ENCODE data around the gene INA. TPM values are rescaled to one million over a fixed set of nuclear protein-coding genes. Genes with fewer than 3 reads are reported as not detected.

The INA gene
- not detected for total RNA-seq

- peaks cover 5% of the 10 kb centered on the region for H3K27me3 ChIP-seq (replicated peaks; ENCODE audit: insufficient read depth)
- ATAC-seq (ENCODE audit: insufficient number of reproducible peaks, low FRiP score, low read depth) (no peak), DNase-seq (ENCODE audit: low spot score) (no peak)
- H3K4me3 ChIP-seq, result peak within 1 kb of the TSS; percentile 59
- H3K9me3 ChIP-seq, result no peaks in the 10 kb centered on the region
- no peak within 1 kb of the TSS for H3K27ac ChIP-seq
- no peaks in the 10 kb centered on the region for H3K36me3 ChIP-seq
- peaks cover 16 to 30% of the 10 kb centered on the region in 2 donors for H3K4me1 ChIP-seq (ENCODE audit: control insufficient read depth in 1 of 2, low read depth in 2 of 2)
- TF ChIP-seq, protein P1, sequence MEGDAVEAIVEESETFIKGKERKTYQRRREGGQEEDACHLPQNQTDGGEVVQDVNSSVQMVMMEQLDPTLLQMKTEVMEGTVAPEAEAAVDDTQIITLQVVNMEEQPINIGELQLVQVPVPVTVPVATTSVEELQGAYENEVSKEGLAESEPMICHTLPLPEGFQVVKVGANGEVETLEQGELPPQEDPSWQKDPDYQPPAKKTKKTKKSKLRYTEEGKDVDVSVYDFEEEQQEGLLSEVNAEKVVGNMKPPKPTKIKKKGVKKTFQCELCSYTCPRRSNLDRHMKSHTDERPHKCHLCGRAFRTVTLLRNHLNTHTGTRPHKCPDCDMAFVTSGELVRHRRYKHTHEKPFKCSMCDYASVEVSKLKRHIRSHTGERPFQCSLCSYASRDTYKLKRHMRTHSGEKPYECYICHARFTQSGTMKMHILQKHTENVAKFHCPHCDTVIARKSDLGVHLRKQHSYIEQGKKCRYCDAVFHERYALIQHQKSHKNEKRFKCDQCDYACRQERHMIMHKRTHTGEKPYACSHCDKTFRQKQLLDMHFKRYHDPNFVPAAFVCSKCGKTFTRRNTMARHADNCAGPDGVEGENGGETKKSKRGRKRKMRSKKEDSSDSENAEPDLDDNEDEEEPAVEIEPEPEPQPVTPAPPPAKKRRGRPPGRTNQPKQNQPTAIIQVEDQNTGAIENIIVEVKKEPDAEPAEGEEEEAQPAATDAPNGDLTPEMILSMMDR (IDR thresholded peaks at IDR 0.05), result no peak
Measured at GRCh38 chr10:103276896-103277712, at the start of gene INA. Gene INA (plus strand): TSS chr10:103277138. CDS start chr10:103277212, 74 bp downstream.

DNA sequence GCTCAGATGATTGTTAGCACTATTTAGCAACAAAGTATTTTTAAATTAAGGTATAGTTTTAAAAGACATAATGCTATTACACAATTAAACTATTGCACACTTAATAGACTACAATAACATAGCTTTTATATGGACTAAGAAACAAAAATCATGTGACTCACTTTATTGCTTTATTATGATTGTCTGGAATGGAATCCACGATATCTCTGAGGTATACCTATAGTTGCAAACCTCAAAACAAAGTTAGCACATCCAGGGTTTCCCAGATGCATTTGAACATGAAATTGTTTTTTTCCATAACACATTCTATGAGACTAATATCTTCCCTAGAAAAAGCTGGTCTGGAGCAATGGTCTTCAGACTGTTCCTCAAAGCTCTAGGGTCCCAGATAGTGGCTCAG is 49.5 kb upstream of the INA start:
- Histone ChIP-seq H3K9me3 (peaks cover 17% of the 10 kb centered on the region), H3K27me3 (replicated peaks; ENCODE audit: insufficient read depth) (no peaks in the 10 kb centered on the region), H3K4me3 (no peak overlapping the region), H3K36me3 (no peaks in the 10 kb centered on the region), H3K4me1 (ENCODE audit: control insufficient read depth in 1 of 2, low read depth in 2 of 2) (peaks cover 19 to 51% of the 10 kb centered on the region in 2 donors), H3K27ac (peak overlapping the region; percentile 52 to 77)
- DNase-seq (ENCODE audit: low spot score) (no peak), ATAC-seq (ENCODE audit: insufficient number of reproducible peaks, low FRiP score, low read depth) (no peak)
- TF ChIP-seq, protein P1 (IDR thresholded peaks at IDR 0.05), result no peak

DNA sequence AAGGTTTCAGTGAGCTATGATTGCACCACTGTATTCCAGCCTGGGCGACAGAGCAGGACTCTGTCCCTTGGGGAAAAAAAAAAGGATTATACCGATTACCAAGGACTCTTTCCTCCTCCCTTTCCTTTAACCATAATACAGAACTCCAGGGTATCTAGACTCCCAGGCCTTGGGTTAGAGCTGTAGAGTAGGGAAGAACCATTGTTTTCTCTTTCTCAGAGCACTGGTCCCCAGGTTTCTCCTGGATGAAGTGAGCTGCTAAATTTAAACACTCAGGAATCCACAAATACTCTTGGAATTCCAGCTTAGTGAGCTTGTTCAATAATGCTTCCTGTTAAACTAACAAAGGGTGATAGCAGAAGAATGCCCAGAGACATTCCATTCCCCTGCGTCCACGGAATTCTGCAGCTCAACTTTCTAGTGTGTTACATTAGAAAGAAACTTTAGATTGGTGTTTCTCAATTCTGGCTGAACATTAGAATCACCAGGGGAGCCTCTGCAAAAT is 45.8 kb upstream of the INA start:
- H3K9me3 ChIP-seq, result no peaks in the 10 kb centered on the region
- peak; percentile 26 for ATAC-seq (ENCODE audit: insufficient number of reproducible peaks, low FRiP score, low read depth)
- H3K4me3 ChIP-seq, result peak overlapping the region; percentile 35
- TF ChIP-seq, protein P1 (IDR thresholded peaks at IDR 0.05), result no peak
- H3K36me3 ChIP-seq, result no peaks in the 10 kb centered on the region
- peak overlapping the region; percentile 77 to 90 for H3K27ac ChIP-seq
- no peak for DNase-seq (ENCODE audit: low spot score)
- H3K4me1 ChIP-seq (ENCODE audit: control insufficient read depth in 1 of 2, low read depth in 2 of 2), result peaks cover 21 to 57% of the 10 kb centered on the region in 2 donors
- no peaks in the 10 kb centered on the region for H3K27me3 ChIP-seq (replicated peaks; ENCODE audit: insufficient read depth)

DNA sequence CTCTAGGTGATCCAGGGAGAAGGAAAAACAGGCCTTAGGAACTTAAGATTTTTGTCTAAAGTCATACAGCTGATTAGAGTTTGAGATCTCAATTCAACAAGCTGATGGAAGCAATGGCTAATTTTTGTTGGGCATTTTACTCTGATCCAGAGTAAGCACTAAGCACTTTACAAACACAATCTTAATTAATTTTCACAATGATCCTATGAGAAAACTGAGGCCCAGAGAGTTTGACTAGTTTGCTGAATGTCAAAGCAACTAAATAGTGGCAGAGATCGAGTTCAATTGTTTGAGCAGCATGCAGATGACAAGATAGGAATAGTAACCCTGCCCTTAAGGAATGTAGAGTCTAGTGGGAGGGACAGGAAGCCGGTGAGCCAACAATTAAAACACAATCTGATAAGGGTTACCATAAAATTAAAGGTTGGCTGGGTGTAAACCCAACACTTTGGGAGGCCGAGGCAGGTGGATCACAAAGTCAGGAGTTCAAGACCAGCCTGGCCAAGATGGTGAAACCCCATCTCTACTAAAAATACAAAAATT is 44.7 kb upstream of the INA start:
- H3K4me1 ChIP-seq (ENCODE audit: control insufficient read depth in 1 of 2, low read depth in 2 of 2), result peaks cover 21 to 57% of the 10 kb centered on the region in 2 donors
- ATAC-seq (ENCODE audit: insufficient number of reproducible peaks, low FRiP score, low read depth) (no peak), DNase-seq (ENCODE audit: low spot score) (no peak)
- H3K4me3 ChIP-seq, result no peak overlapping the region
- TF ChIP-seq, protein P1 (IDR thresholded peaks at IDR 0.05), result no peak
- H3K27ac ChIP-seq, result peak overlapping the region; percentile 64 to 77
- H3K36me3 ChIP-seq, result no peaks in the 10 kb centered on the region
- no peaks in the 10 kb centered on the region for H3K9me3 ChIP-seq
- H3K27me3 ChIP-seq (replicated peaks; ENCODE audit: insufficient read depth), result no peaks in the 10 kb centered on the region

GRCh38 chr10:103232772-103233488 is 44.0 kb upstream of the INA start:
- no peaks in the 10 kb centered on the region for H3K9me3 ChIP-seq
- H3K36me3 ChIP-seq, result no peaks in the 10 kb centered on the region
- H3K4me1 ChIP-seq (ENCODE audit: control insufficient read depth in 1 of 2, low read depth in 2 of 2), result peaks cover 18 to 51% of the 10 kb centered on the region in 2 donors
- TF ChIP-seq, protein P1 (IDR thresholded peaks at IDR 0.05), result no peak
- H3K27me3 ChIP-seq (replicated peaks; ENCODE audit: insufficient read depth), result no peaks in the 10 kb centered on the region
- H3K27ac ChIP-seq, result peak overlapping the region in 1 of 2 donors; percentile 5
- ATAC-seq (ENCODE audit: insufficient number of reproducible peaks, low FRiP score, low read depth) (no peak), DNase-seq (ENCODE audit: low spot score) (no peak)
- no peak overlapping the region for H3K4me3 ChIP-seq
